ENCODE results near the gene GINM1. TPM values are rescaled to one million over a fixed set of nuclear protein-coding genes. Genes with fewer than 3 reads are reported as not detected.

Gene GINM1
- polyA plus RNA-seq, 1 of the 3 experiments (the other 2 are of a cell fraction) = 24.4 TPM

GRCh38 chr6:149563203-149563927 lies 2.8 kb upstream of the GINM1 start:
- Histone ChIP-seq H3K36me3 (replicated peaks in 1 of 2; ENCODE audit: control insufficient read depth in 1 of 2, insufficient read depth in 2 of 2, low read length in 1 of 2) (no peaks in the 10 kb centered on the region), H3K9me2 (no peaks in the 10 kb centered on the region), H3K9ac (peak overlapping the region; percentile 20; the same call in 1 of the 2 replicates), H2AFZ (ENCODE audit: low read depth) (peak overlapping the region; percentile 79; the same call in 1 of the 2 replicates), H3K27me3 (ENCODE audit: insufficient read depth) (no peaks in the 10 kb centered on the region), H3K79me2 (ENCODE audit: insufficient read depth) (peaks cover 19% of the 10 kb centered on the region), H4K20me1 (ENCODE audit: insufficient read depth) (peaks cover 11% of the 10 kb centered on the region; the same call in 1 of the 2 replicates), H3K4me2 (peak overlapping the region; percentile 66; the same call in 1 of the 2 replicates), H3K9me3 (no peaks in the 10 kb centered on the region), H3F3A (replicated peaks; ENCODE audit: insufficient read depth) (peaks cover 33% of the 10 kb centered on the region), H3K27ac (ENCODE audit: low read depth in 2 of 2, low read length in 1 of 2) (peak overlapping the region in 1 of 2 experiments; percentile 86; a peak in 2 of 4 replicates), H3K4me1 (ENCODE audit: control insufficient read depth in 1 of 2, insufficient read depth in 2 of 2, low read depth in 1 of 2, low read length in 1 of 2) (peaks cover 2 to 4% of the 10 kb centered on the region in 2 experiments; a peak in 3 of 4 replicates), H3K4me3 (ENCODE audit: low read depth in 2 of 2, low read length in 1 of 2) (peak overlapping the region in 1 of 2 experiments; percentile 16; a peak in 1 of 4 replicates)
- WGBS (ENCODE audit: low lambda C conversion rate) = 41% methylated on average over 5 of the region's 5 CpGs
- TF ChIP-seq JUND (IDR thresholded peaks at IDR 0.05) = peak; percentile 90
- TF ChIP-seq NFIC (IDR thresholded peaks at IDR 0.05; ENCODE audit: borderline replicate concordance) = peak; percentile 86
- TF ChIP-seq TCF12 (IDR thresholded peaks at IDR 0.05) = peak; percentile 88
- 0 out of 2 replicates have a peak, but pooled peaks have one; percentile 20 for TF ChIP-seq RXRA (IDR thresholded peaks at IDR 0.05; ENCODE audit: borderline replicate concordance, low read depth)
- peak in 1 of 2 experiments; percentile 59; a peak in 1 of 4 replicates for TF ChIP-seq EP300 (IDR thresholded peaks at IDR 0.05; ENCODE audit: borderline replicate concordance in 1 of 2, low read depth in 1 of 2, low read length in 1 of 2)
- TF ChIP-seq PBX3 (IDR thresholded peaks at IDR 0.05) = peak; percentile 40; the same call in 1 of the 2 replicates
- 0 out of 2 replicates have a peak, but pooled peaks have one; percentile 42 for TF ChIP-seq MEF2A (IDR thresholded peaks at IDR 0.05; ENCODE audit: borderline replicate concordance, low read depth)
- TF ChIP-seq FOXM1 (IDR thresholded peaks at IDR 0.05; ENCODE audit: low read depth) = no peak
- peak; percentile 86 for TF ChIP-seq FOSL2 (IDR thresholded peaks at IDR 0.05; ENCODE audit: borderline replicate concordance, low read depth)
- TF ChIP-seq SIN3A (IDR thresholded peaks at IDR 0.05; ENCODE audit: borderline replicate concordance, low read depth, low read length) = no peak
- TF ChIP-seq POLR2AphosphoS5 (IDR thresholded peaks at IDR 0.05; ENCODE audit: low read depth, low read length) = no peak; the same call in 1 of the 2 replicates
- no peak for TF ChIP-seq CHD2 (IDR thresholded peaks at IDR 0.05; ENCODE audit: low read length, partially characterized antibody)
- POLR2A ChIA-PET = no interaction called here
- CTCF ChIA-PET = interaction anchor here (0.7 to 1.8 kb wide), 4 partner anchors 12 to 302 kb away, joined by 3 to 8 read pairs (median 6); partner anchors contain the start of gene PPIL4
- no peak for DNase-seq

DNA sequence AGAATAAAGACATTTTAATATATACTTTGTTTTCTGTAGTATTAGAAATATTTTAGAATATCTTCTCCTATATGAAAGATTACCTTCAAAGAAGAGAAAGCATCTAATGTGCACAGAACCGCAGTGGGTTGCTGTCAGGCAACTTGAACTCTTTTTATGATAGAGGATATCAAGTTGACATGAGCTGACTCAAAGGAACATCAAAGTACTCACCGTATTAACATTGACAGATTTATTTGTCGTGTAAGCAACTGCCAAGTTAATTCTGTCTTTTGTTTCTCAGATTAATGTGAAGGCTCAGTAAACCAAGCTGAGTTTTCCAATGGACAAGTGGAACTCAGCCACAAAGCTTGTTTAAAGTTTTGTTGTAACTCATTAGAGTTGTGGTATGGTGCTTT lies 2.2 kb upstream of the GINM1 start:
- Histone ChIP-seq H3K9me2 (no peaks in the 10 kb centered on the region), H3F3A (replicated peaks; ENCODE audit: insufficient read depth) (peaks cover 33% of the 10 kb centered on the region), H3K9ac (no peak overlapping the region; the same call in 1 of the 2 replicates), H3K4me3 (ENCODE audit: low read depth in 2 of 2, low read length in 1 of 2) (peak overlapping the region in 1 of 2 experiments; percentile 16; a peak in 1 of 4 replicates), H3K9me3 (no peaks in the 10 kb centered on the region), H3K27me3 (ENCODE audit: insufficient read depth) (no peaks in the 10 kb centered on the region), H3K36me3 (replicated peaks in 1 of 2; ENCODE audit: control insufficient read depth in 1 of 2, insufficient read depth in 2 of 2, low read length in 1 of 2) (no peaks in the 10 kb centered on the region), H3K27ac (ENCODE audit: low read depth in 2 of 2, low read length in 1 of 2) (peak overlapping the region in 1 of 2 experiments; percentile 86; a peak in 2 of 4 replicates), H3K4me1 (ENCODE audit: control insufficient read depth in 1 of 2, insufficient read depth in 2 of 2, low read depth in 1 of 2, low read length in 1 of 2) (peaks cover 2 to 4% of the 10 kb centered on the region in 2 experiments; a peak in 3 of 4 replicates), H3K4me2 (peak overlapping the region; percentile 66; the same call in 1 of the 2 replicates), H2AFZ (ENCODE audit: low read depth) (peak overlapping the region; percentile 63; the same call in 1 of the 2 replicates), H4K20me1 (ENCODE audit: insufficient read depth) (peaks cover 11% of the 10 kb centered on the region; the same call in 1 of the 2 replicates), H3K79me2 (ENCODE audit: insufficient read depth) (peaks cover 24% of the 10 kb centered on the region)
- peak; percentile 49 for TF ChIP-seq PBX3 (IDR thresholded peaks at IDR 0.05)
- TF ChIP-seq SMC3 (IDR thresholded peaks at IDR 0.05; ENCODE audit: low read depth, low read length) = no peak
- TF ChIP-seq IRF3 (IDR thresholded peaks at IDR 0.05; ENCODE audit: low read depth, low read length) = no peak
- TF ChIP-seq GABPA (IDR thresholded peaks at IDR 0.05; ENCODE audit: low read depth) = no peak
- no peak for TF ChIP-seq EZH2phosphoT487 (IDR thresholded peaks at IDR 0.05; ENCODE audit: borderline replicate concordance, low read depth)
- no peak for TF ChIP-seq FOSL2 (IDR thresholded peaks at IDR 0.05; ENCODE audit: borderline replicate concordance, low read depth)
- TF ChIP-seq NFIC (IDR thresholded peaks at IDR 0.05; ENCODE audit: borderline replicate concordance) = no peak
- TF ChIP-seq ELF1 (IDR thresholded peaks at IDR 0.05) = no peak
- CTCF ChIA-PET = interaction anchor here (0.7 to 2.0 kb wide), 3 partner anchors 18 to 302 kb away, joined by 3 to 9 read pairs (median 3); partner anchors contain the start of gene PPIL4
- 28% methylated on average over 3 of the region's 3 CpGs for WGBS (ENCODE audit: low lambda C conversion rate)
- POLR2A ChIA-PET = no interaction called here
- no peak for DNase-seq

Data from SK-N-SH (cell line).